ENCODE measurements around the gene UBL3.

GRCh38 chr13:29721766-29722165, 128.7 kb downstream of the UBL3 start:
- TF ChIP-seq POLR2A (IDR thresholded peaks at IDR 0.05) = no peak
- TF ChIP-seq CTCF (IDR thresholded peaks at IDR 0.05) = no peak

Data from tibial nerve (tissue), 3 donors.